ENCODE data around the gene AKAIN1. TPM values are rescaled to one million over a fixed set of nuclear protein-coding genes. Genes with fewer than 3 reads are reported as not detected.

The AKAIN1 gene
- total and polyA plus RNA-seq, 10 of the 15 experiments (the other 5 are each of a cell fraction or from before 2014, with no cell fraction given): not detected

GRCh38 chr18:5097116-5097703 lies 99.8 kb downstream of the AKAIN1 start (continued):
- TF ChIP-seq PBX3 (IDR thresholded peaks at IDR 0.05; ENCODE audit: insufficient replicate concordance, low read depth, low read length): no peak
- no peak for TF ChIP-seq HCFC1 (IDR thresholded peaks at IDR 0.05; ENCODE audit: low read length)
- no peak for TF ChIP-seq USF1 (IDR thresholded peaks at IDR 0.05; ENCODE audit: borderline replicate concordance, extremely low read length, insufficient read depth, low read depth, low read length)
- no peak for TF ChIP-seq JUND (IDR thresholded peaks at IDR 0.05; ENCODE audit: low read depth, low read length)
- no peak for TF ChIP-seq SUPT20H (IDR thresholded peaks at IDR 0.05; ENCODE audit: borderline replicate concordance, control insufficient read depth, low read depth, low read length)
- TF ChIP-seq MYC (IDR thresholded peaks at IDR 0.05; ENCODE audit: insufficient read depth, insufficient read length, insufficient replicate concordance, low read length, severe bottlenecking): no peak

- H2AFZ ChIP-seq (ENCODE audit: control insufficient read depth, low read depth, low read length): no peak overlapping the region
- H3K4me2 ChIP-seq (ENCODE audit: control insufficient read depth, insufficient read depth): no peak overlapping the region
- CTCF ChIA-PET: interaction anchor here (1.1 to 1.2 kb wide), 2 partner anchors 10 to 22 kb away, joined by 3 to 8 read pairs; no protein-coding TSS in a partner anchor
- SMC1A ChIA-PET (ENCODE audit: uncharacterized antibody, unreplicated experiment): no interaction called here
- no peak overlapping the region for H3K9ac ChIP-seq (ENCODE audit: control insufficient read depth, insufficient read depth, low read length)
- H3K79me2 ChIP-seq (ENCODE audit: control insufficient read depth, insufficient read depth, low read length): no peaks in the 10 kb centered on the region
- WGBS (ENCODE audit: insufficient coverage, insufficient replicate concordance, low lambda C conversion rate, missing lambda C conversion rate): 42% methylated on average over 3 of the region's 3 CpGs
- no peak for FAIRE-seq
- no peak for DNase-seq (ENCODE audit: low read depth, low spot score)
- POLR2A ChIA-PET: no interaction called here
- in situ Hi-C loops (cut with MboI) (loop anchor here (25.0 kb wide), 1 partner anchor 1442 kb away; no protein-coding TSS in a partner anchor), intact Hi-C loops (cut with micrococcal nuclease; ENCODE audit: unreplicated experiment) (no loop called here)
- no peaks in the 10 kb centered on the region for H4K20me1 ChIP-seq (ENCODE audit: control insufficient read depth, insufficient read depth)
- RAD21 ChIA-PET (ENCODE audit: unreplicated experiment): no interaction called here
- no peaks in the 10 kb centered on the region for H3K4me1 ChIP-seq (ENCODE audit: control insufficient read depth, insufficient read depth, low read length)
- no TSS peak for BruUV-seq (replicated peaks)
- no peak overlapping the region for H3K27ac ChIP-seq (ENCODE audit: control insufficient read depth, insufficient read depth)
- no peaks in the 10 kb centered on the region for H3K36me3 ChIP-seq (ENCODE audit: control insufficient read depth in 2 of 2, insufficient read depth in 2 of 2, low read length in 1 of 2)
- H3K9me3 ChIP-seq (replicated peaks; ENCODE audit: control insufficient read depth, insufficient read depth, low read length): no peaks in the 10 kb centered on the region
- ATAC-seq: no peak
- H3K4me3 ChIP-seq: no peak overlapping the region
- no peaks in the 10 kb centered on the region; a peak in 1 of 4 replicates for H3K27me3 ChIP-seq (replicated peaks in 1 of 2; ENCODE audit: control insufficient read depth in 2 of 2, insufficient read depth in 2 of 2, low read length in 1 of 2)
- TF ChIP-seq ZNF207 (IDR thresholded peaks at IDR 0.05; ENCODE audit: borderline replicate concordance) (no peak), ETV6 (conservative IDR thresholded peaks at IDR 0.05 in 1 of 2, IDR thresholded peaks at IDR 0.05 in 1 of 2; ENCODE audit: borderline replicate concordance in 1 of 2, low read depth in 1 of 2) (no peak), CREM (IDR thresholded peaks at IDR 0.05; ENCODE audit: low read depth) (no peak), IRF5 (IDR thresholded peaks at IDR 0.05; ENCODE audit: borderline replicate concordance) (no peak), IRF4 (IDR thresholded peaks at IDR 0.05; ENCODE audit: low read depth, low read length) (no peak), HCFC1 (IDR thresholded peaks at IDR 0.05; ENCODE audit: low read length) (no peak), POU2F2 (IDR thresholded peaks at IDR 0.05; ENCODE audit: borderline replicate concordance, low read depth, low read length) (no peak), CREB1 (IDR thresholded peaks at IDR 0.05; ENCODE audit: low read depth) (no peak), BCL3 (IDR thresholded peaks at IDR 0.05; ENCODE audit: borderline replicate concordance, insufficient read depth, low read depth, low read length, poor library complexity, severe bottlenecking) (no peak), SMC3 (IDR thresholded peaks at IDR 0.05; ENCODE audit: borderline replicate concordance, low read length) (no peak), SUPT20H (IDR thresholded peaks at IDR 0.05; ENCODE audit: borderline replicate concordance, control insufficient read depth, low read depth, low read length) (no peak), FOXM1 (IDR thresholded peaks at IDR 0.05; ENCODE audit: low read depth, low read length) (no peak)
Observed at GRCh38 chr18:5095239-5095638, 101.8 kb downstream of the AKAIN1 start.

All from GM12878 (cell line).